Neural progenitor cell (in vitro differentiated cells): Measurements from ENCODE around the gene RAB31. TPM values are rescaled to one million over a fixed set of nuclear protein-coding genes. Genes with fewer than 3 reads are reported as not detected.

Experiments used
- DNase-seq: peaks from one replicate; pipeline ENCODE4 v3.0.0-alpha.2; 2016; ENCODE audit warnings: low spot score
- H2AFZ ChIP-seq: fragments of 200-600 bp; sonication (generic); replicated peaks from 2 replicates; pipeline ENCODE4 v1.6.1; 2016; ENCODE audit warnings: antibody characterized with exemption
- H3F3A ChIP-seq: fragments of 200-600 bp; sonication (generic); 2 replicates; pipeline ENCODE4 v1.6.1; 2016; ENCODE audit warnings: antibody characterized with exemption, low read depth
- H3K27ac ChIP-seq: fragments of 200-600 bp; sonication (generic); 2 replicates; pipeline ENCODE4 v1.5.1; 2016; ENCODE audit warnings: mild to moderate bottlenecking
- H3K27me3 ChIP-seq: fragments of 200-600 bp; sonication (generic); 2 replicates; pipeline ENCODE4 v1.6.1; 2016; ENCODE audit warnings: mild to moderate bottlenecking, moderate library complexity
- H3K36me3 ChIP-seq: fragments of 200-600 bp; sonication (generic); 2 replicates; pipeline ENCODE4 v1.5.1; 2016
- H3K4me1 ChIP-seq: fragments of 200-600 bp; sonication (generic); 2 replicates; pipeline ENCODE4 v1.6.1; 2016; ENCODE audit warnings: mixed run types
- H3K4me2 ChIP-seq: fragments of 200-600 bp; sonication (generic); 2 replicates; pipeline ENCODE4 v1.6.1; 2016
- H3K4me3 ChIP-seq: fragments of 200-600 bp; sonication (generic); 2 replicates; pipeline ENCODE4 v1.5.1; 2016
- H3K79me2 ChIP-seq: fragments of 200-600 bp; sonication (generic); 2 replicates; pipeline ENCODE4 v1.6.1; 2016; ENCODE audit warnings: low read depth
- H3K9ac ChIP-seq: fragments of 200-600 bp; sonication (generic); 2 replicates; pipeline ENCODE4 v1.6.1; 2016
- H3K9me3 ChIP-seq: fragments of 200-600 bp; sonication (generic); 2 replicates; pipeline ENCODE4 v1.5.1; 2016; ENCODE audit warnings: low read depth
- H4K20me1 ChIP-seq: fragments of 200-600 bp; sonication (generic); 2 replicates; pipeline ENCODE4 v1.6.1; 2016; ENCODE audit warnings: low read depth
- H3K27ac Mint-ChIP-seq: 3 replicates; pipeline ENCODE4 v1.8.0; 2021; ENCODE audit warnings: mixed read lengths
- H3K27me3 Mint-ChIP-seq: 2 replicates; pipeline ENCODE4 v1.8.0; 2022; ENCODE audit warnings: low read depth, mild to moderate bottlenecking, inconsistent platforms, moderate library complexity, mixed read lengths; ENCODE audit not compliant: insufficient read depth
- H3K36me3 Mint-ChIP-seq: 3 replicates; pipeline ENCODE4 v1.8.0; 2021; ENCODE audit warnings: mixed read lengths
- H3K4me1 Mint-ChIP-seq: 3 replicates; pipeline ENCODE4 v1.8.0; 2021; ENCODE audit warnings: mixed read lengths
- H3K4me3 Mint-ChIP-seq: 3 replicates; pipeline ENCODE4 v1.8.0; 2021; ENCODE audit warnings: mild to moderate bottlenecking, moderate library complexity, mixed read lengths
- H3K9me3 Mint-ChIP-seq: 3 replicates; pipeline ENCODE4 v1.8.0; 2020; ENCODE audit warnings: mixed read lengths
- CTCF ChIP-seq: fragments of 200-600 bp; sonication (generic); IDR thresholded peaks from 2 replicates; pipeline ENCODE4 v1.5.1; 2017; ENCODE audit warnings: antibody characterized with exemption, mild to moderate bottlenecking
- EZH2 ChIP-seq: fragments of 200-600 bp; sonication (generic); IDR thresholded peaks from 2 replicates; pipeline ENCODE4 v1.6.1; 2017; ENCODE audit warnings: antibody characterized with exemption, mild to moderate bottlenecking, moderate library complexity
- EZH2phosphoT487 ChIP-seq: fragments of 200-600 bp; sonication (generic); IDR thresholded peaks from 2 replicates; pipeline ENCODE4 v1.6.1; 2017; ENCODE audit warnings: antibody characterized with exemption
- total RNA-seq: library from RNA; depleted of rRNA; stranded (reverse); fragments of >200 nt; gene quantifications from 2 replicates; pipeline ENCODE4 v1.2.3, GENCODE V29; 2015; ENCODE audit warnings: low replicate concordance

Gene RAB31
- total RNA-seq, 1 donor from 2014 or later: 5.0 TPM

GRCh38 chr18:9870431-9871008 is 162.4 kb downstream of the RAB31 start:
- no peak overlapping the region for H3K9ac ChIP-seq
- H3K36me3 ChIP-seq: no peaks in the 10 kb centered on the region
- Mint-ChIP-seq H3K4me1 (peaks cover 26% of the 10 kb centered on the region), H3K4me3 (no peak overlapping the region), H3K36me3 (peaks cover 5% of the 10 kb centered on the region), H3K27ac (no peak overlapping the region), H3K9me3 (peaks cover 10% of the 10 kb centered on the region), H3K27me3 (peaks cover 2% of the 10 kb centered on the region)
- no peaks in the 10 kb centered on the region for H3K27me3 ChIP-seq
- H3K9me3 ChIP-seq: no peaks in the 10 kb centered on the region
- H3K4me1 ChIP-seq: peaks cover 13% of the 10 kb centered on the region
- TF ChIP-seq CTCF (no peak), EZH2phosphoT487 (no peak), EZH2 (no peak)
- H3K27ac ChIP-seq: no peak overlapping the region
- H3K79me2 ChIP-seq: no peaks in the 10 kb centered on the region
- no peak overlapping the region for H3K4me3 ChIP-seq
- no peak overlapping the region for H3K4me2 ChIP-seq
- no peaks in the 10 kb centered on the region for H4K20me1 ChIP-seq
- H2AFZ ChIP-seq: peak overlapping the region; percentile 79
- H3F3A ChIP-seq: no peaks in the 10 kb centered on the region
- no peak for DNase-seq

- no peaks in the 10 kb centered on the region for H4K20me1 ChIP-seq
- H3K27me3 Mint-ChIP-seq: peaks cover 2% of the 10 kb centered on the region
- DNase-seq: no peak
- H3K9me3 Mint-ChIP-seq: peaks cover 5% of the 10 kb centered on the region
- no peak overlapping the region for H3K4me2 ChIP-seq
- peaks cover 26% of the 10 kb centered on the region for H3K4me1 Mint-ChIP-seq
- no peaks in the 10 kb centered on the region for H3K27me3 ChIP-seq
- H3K9ac ChIP-seq: no peak overlapping the region
- H3K9me3 ChIP-seq: no peaks in the 10 kb centered on the region
- TF ChIP-seq CTCF (no peak), EZH2 (no peak), EZH2phosphoT487 (no peak)
- H2AFZ ChIP-seq: no peak overlapping the region
- H3K4me3 ChIP-seq: no peak overlapping the region
- no peaks in the 10 kb centered on the region for H3F3A ChIP-seq
- no peak overlapping the region for H3K27ac ChIP-seq
- H3K4me1 ChIP-seq: peaks cover 13% of the 10 kb centered on the region
- no peaks in the 10 kb centered on the region for H3K36me3 Mint-ChIP-seq
- H3K36me3 ChIP-seq: no peaks in the 10 kb centered on the region
- no peak overlapping the region for H3K4me3 Mint-ChIP-seq
- no peaks in the 10 kb centered on the region for H3K79me2 ChIP-seq
- H3K27ac Mint-ChIP-seq: no peak overlapping the region
Observed at GRCh38 chr18:9871244-9871746, 163.2 kb downstream of the RAB31 start.

GRCh38 chr18:9872823-9873222 is 164.7 kb downstream of the RAB31 start:
- H3K9ac ChIP-seq: no peak overlapping the region
- H3K27me3 Mint-ChIP-seq: peaks cover 2% of the 10 kb centered on the region
- H3K9me3 ChIP-seq: no peaks in the 10 kb centered on the region
- no peak overlapping the region for H2AFZ ChIP-seq
- H3K36me3 Mint-ChIP-seq: no peaks in the 10 kb centered on the region
- no peak for DNase-seq
- H3K79me2 ChIP-seq: no peaks in the 10 kb centered on the region
- no peaks in the 10 kb centered on the region for H3K27me3 ChIP-seq
- peaks cover 27% of the 10 kb centered on the region for H3K4me1 ChIP-seq
- TF ChIP-seq EZH2phosphoT487 (no peak), CTCF (no peak), EZH2 (no peak)
- H4K20me1 ChIP-seq: no peaks in the 10 kb centered on the region
- no peaks in the 10 kb centered on the region for H3K36me3 ChIP-seq
- H3K4me3 Mint-ChIP-seq: no peak overlapping the region
- H3K4me2 ChIP-seq: no peak overlapping the region
- no peak overlapping the region for H3K27ac Mint-ChIP-seq
- no peak overlapping the region for H3K27ac ChIP-seq
- peaks cover 8% of the 10 kb centered on the region for H3F3A ChIP-seq
- no peak overlapping the region for H3K4me3 ChIP-seq
- H3K4me1 Mint-ChIP-seq: peaks cover 36% of the 10 kb centered on the region
- no peaks in the 10 kb centered on the region for H3K9me3 Mint-ChIP-seq
